Eye (tissue), 1 donor: ENCODE results near the gene PBX1.
A peak's percentile ranks its signal among the peaks of the same experiment; 100 is the strongest.

Experiments
- DNase-seq: peaks from one replicate; pipeline ENCODE4 v3.0.0-alpha.2; 2015

PBX1 gene

DNA sequence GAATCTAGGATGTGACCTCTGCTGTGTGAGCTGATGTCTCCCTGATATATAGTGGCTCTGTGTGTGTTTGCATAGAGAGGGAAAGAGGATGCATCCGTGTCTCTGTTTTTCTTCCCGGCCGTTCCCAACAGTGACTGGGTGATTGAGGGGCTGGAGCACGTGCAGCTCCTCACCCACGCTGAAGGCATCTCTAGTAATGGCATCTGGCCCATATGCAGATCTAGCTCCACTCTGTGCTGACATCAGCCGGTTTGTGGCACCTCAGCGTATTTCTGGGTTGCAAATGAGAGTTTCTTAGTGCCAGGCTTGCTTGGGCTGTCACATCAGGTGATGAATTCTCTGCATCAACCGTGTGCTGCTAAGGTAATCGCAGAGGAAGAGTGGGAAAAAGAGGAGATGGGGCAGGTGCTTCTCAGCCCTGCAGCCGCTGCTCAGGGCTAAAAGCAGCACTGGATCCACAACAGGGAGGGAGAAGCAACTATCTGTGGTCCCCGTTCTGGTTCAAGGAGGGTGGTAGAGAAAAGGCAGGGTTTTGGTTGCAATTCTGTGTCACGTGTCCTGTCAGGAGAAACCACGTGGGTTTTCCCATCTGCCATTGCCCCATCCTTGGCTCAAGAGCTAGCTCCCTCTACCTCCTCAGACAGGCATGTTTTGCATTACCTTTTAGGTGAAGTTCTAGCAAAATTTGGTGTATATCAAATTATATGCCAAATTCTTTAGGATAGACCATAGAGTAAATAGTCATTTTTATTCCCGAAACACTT lies 282.9 kb downstream of the PBX1 start:
- no peak for DNase-seq

DNA sequence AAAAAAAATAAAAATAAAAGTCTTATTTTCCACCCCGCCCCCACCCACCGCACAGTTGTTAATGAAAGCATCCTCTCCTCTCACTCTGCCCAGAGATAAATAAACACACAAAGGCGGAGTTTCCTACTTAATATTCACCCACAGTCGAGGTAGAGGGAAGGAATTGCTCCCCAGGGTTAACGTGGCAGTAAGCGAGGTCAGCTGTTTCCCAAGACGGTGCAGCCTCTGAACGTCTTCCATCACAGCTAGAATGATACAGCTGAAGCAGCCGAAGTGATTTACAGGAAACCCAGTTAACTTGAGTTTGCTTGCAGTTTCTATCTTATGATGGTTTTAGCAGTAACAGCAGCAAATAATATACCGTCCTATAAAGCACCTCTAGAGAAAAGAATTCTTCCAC lies 283.9 kb downstream of the PBX1 start:
- DNase-seq, result no peak

- DNase-seq, result no peak
Observed at GRCh38 chr1:164843743-164844500, 284.9 kb downstream of the PBX1 start.

DNA sequence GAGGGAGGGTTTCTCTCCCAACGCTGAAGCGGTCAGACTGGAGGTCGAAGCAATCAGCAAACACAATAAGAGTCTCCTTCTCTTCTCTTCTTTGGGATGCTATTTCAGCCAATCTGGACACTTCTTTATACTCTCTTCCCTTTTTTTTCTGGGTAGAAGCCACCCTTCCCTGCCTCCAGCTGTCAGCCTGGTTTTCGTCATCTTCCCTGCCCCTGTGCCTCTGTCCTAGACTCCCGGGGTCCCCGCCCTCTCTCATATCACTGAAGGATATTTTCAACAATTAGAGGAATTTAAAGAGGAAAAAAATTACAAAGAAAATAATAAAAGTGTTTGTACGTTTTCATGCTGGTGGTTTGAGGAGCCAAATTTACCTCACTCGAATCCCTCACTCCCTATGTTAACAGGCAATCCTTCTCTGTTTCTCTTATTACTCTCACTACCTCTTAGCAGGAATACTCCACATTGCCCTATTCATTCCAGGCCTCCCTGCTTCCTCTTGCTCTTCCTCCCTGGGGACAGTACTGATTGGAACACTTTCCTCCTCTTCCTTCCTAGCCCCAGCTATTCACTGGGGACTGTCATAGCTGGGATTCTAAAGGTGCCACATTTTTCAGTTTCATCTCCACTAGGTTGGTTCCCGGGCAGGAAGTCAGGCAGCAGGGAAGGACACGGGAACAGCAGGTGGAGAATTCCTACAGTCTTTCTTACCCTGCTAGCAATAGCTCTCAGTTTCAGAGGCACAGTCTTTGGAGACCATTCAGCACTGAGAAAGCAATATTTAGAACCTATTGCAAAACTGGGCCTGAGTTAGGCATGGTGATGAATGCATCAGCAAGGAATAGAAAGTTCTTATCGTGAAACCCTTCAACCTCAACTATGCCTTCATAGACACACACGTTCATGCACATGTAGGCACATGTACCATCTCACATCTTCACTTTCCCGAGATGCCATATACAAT lies 288.0 kb downstream of the PBX1 start:
- no peak for DNase-seq

- no peak for DNase-seq
Observed at GRCh38 chr1:164853146-164853545, 294.2 kb downstream of the PBX1 start.

DNA sequence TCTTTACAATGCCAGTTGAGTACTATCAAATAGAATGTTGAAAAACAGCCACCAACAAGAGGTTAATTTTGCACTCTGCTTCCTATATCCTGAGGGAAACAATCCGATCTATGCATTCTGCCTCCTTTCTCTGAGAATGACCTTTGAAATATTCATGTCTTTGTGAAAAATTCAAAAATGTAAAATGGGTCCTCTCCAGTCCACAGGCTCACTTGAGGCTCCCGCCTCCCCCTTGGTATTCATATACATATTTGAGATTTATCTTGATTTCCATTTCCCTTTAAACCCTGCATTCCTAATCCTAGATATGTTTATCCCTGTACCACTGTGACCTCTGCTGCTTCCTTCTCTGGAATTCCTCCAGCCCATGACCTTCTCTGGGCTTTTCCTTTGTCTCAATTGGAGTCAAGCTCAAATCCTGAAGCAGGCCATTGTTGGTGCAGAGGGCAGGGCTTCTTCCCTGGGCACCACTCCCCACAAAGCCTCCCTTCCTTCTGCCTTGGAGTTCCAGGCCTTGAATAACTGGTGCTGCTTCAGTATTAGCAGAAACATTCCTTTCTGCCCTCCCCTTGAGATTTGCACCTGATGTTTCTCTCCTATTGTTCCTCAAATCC lies 296.8 kb downstream of the PBX1 start:
- DNase-seq, result no peak

DNA sequence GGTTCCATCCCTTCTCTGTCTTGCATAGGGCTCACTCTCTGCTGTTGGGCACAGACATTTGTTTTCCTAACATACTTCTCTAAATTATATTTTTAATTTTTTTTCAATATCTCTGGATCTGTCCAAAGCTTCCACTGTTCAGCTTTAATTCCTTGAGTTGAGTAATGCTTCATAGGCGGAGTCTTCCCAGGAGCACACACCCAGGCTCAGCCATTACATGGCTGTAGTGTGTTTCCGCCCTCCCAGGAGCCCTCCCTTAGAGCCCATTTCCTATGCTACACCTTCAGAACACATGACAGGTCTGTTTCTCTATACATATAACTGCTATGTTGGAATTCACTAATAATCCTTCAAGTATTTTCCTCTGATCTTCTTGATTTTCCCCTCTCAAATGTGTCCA lies 297.4 kb downstream of the PBX1 start:
- no peak for DNase-seq

- no peak for DNase-seq
Observed at GRCh38 chr1:164857439-164857838, 298.5 kb downstream of the PBX1 start.

- DNase-seq, result peak; percentile 37
Observed at GRCh38 chr1:164858096-164858632, 299.2 kb downstream of the PBX1 start.

DNA sequence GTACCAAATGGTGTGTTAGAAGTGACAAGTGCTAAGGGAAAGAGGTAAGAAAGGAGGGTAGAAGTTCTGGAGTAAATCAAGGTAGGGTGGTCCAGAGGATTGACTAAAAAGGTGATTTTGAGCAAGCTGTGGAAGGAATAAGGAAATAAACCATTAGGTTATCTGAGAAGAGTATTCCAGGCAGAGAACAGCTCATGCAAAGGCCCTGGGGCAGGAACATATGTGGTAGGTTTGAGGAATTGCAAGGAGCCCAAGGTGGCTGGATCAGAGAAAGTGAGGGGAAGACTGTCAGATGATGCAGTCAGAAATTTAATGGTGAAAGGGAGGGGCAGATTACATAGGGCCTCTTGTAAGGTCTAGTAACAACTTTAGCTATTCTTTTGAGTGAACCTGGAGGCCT lies 302.6 kb downstream of the PBX1 start:
- DNase-seq, result no peak

GRCh38 chr1:164863056-164863455 lies 304.1 kb downstream of the PBX1 start:
- DNase-seq, result no peak

- no peak for DNase-seq
Observed at GRCh38 chr1:164864161-164864560, 305.2 kb downstream of the PBX1 start.

GRCh38 chr1:164865385-164865784 lies 306.4 kb downstream of the PBX1 start:
- no peak for DNase-seq

- DNase-seq, result no peak
Observed at GRCh38 chr1:164867590-164867989, 308.6 kb downstream of the PBX1 start.

- no peak for DNase-seq
Observed at GRCh38 chr1:164868990-164869389, 310.0 kb downstream of the PBX1 start.

GRCh38 chr1:164875518-164875917 lies 316.5 kb downstream of the PBX1 start:
- no peak for DNase-seq

DNA sequence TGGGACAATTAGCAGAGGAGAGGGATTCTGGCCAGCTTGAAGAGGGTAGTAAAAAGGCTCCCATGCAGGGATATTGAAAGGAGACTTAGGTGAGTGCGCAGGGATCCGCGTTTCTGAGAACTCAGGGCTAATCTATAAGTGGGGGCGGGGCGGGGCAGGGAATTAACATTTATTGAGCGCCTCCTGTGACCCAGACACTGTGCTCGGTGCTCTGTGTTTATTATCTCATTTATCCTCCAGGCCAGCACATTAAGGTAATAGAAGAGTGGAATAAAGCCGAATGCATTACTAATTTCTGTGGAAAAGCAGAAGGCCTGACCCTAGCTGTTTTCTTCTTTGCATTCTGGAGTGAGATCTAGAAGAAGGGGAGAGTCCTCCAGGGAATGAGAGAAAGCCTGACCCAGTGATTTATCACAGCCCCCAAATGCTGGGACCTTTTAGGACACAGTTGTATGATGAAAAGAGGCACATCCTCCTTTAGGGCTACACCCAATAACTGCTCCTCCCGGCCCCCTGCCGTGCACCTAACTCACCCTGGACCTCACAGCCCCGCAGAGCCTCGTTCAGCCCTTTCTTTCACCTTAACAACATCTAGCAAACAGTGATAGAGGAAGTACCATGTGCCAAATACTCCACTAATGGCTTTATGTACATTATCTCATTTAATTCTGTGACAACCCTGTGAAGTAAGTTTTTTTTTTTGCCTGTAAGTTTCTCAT lies 317.6 kb downstream of the PBX1 start:
- DNase-seq, result no peak

DNA sequence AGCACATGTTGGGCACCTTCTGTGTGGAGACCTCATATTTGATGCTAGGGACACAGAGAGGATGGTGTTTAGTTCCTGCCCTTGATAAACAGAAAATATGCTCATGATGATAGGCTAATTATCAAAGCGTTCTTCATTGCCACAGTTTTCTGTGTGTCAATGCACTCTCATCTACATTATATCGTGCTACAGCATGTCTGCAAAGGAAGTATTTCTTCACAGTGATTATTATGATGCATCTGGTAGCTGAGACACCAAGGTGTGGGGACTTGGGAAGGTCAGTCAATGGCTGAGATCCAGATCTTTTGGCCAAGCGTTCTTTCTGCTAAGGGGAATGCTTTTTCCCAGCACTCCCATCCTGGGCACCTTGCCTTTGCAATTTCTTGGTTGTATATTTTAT lies 321.2 kb downstream of the PBX1 start:
- DNase-seq, result no peak

DNA sequence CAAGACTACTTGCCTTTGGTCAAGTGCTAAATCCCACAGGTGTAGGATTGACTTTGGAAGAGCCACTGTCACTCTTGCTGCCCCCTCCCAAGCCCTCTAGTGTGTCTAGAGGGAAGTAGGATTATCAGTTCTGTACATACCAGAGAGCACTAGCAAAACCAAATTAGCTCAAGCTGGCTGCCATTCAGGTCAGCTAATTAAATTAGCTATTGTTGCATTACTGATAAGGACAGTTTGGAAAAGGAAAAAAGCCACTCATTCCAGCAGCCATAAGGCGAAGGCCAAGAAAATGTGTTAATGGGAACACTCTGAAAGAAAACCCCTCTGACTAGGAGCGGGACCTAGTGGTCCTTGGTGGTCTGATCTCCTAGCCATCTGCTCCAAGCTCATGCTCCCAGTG lies 321.7 kb downstream of the PBX1 start:
- DNase-seq, result no peak

DNA sequence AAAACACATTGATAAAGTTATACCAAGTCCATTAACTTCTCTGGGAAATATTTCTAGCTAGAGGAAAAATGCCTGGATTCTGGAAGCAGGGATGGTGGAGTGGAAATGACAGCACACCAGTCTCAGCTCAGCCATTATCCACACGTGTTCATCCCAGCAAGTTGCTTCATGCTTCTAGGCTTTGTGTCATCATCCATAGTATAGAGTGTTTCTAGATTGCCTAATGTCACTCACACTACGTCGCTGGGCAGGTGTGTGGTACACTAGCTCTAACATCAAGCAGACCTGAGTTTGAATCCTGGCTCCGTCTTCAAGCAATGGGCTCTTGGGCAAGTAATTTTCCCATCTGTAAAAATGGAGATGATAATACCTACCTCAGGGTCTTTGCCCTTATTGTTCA lies 326.3 kb downstream of the PBX1 start:
- no peak for DNase-seq

- no peak for DNase-seq
Observed at GRCh38 chr1:164886101-164886500, 327.1 kb downstream of the PBX1 start.

DNA sequence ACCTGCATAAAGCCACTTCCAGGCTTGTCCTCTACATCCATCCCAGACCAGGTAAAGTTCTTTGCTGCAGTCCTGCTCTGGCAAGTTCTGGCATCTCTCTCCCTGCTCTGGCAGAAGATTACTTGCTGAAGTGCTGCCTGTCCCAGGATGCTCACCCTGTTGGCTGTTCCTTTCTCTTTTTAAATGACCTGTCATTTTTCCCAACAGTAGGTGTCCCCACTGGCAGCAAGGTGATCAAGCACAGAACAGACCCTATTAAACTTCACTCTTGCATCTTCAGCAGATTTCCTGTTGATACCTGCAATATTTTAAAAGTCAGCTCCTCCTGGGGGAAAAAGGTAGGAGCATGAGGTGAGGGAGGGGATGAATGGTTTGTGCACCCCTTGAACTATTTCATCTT lies 332.6 kb downstream of the PBX1 start:
- DNase-seq, result no peak
